GM18520 (cell line): ENCODE results near the gene MYL3.
"Not testable (repeated sequence)": the region's sequence is repeated elsewhere in the genome, so short reads cannot be mapped to it uniquely, and the experiment has no call there.

Source experiments
- ATAC-seq: cut with Tn5 transposase; IDR thresholded peaks from one replicate; pipeline ENCODE4 v1.9.1; 2021; ENCODE audit not compliant: unreplicated experiment

Gene MYL3

DNA sequence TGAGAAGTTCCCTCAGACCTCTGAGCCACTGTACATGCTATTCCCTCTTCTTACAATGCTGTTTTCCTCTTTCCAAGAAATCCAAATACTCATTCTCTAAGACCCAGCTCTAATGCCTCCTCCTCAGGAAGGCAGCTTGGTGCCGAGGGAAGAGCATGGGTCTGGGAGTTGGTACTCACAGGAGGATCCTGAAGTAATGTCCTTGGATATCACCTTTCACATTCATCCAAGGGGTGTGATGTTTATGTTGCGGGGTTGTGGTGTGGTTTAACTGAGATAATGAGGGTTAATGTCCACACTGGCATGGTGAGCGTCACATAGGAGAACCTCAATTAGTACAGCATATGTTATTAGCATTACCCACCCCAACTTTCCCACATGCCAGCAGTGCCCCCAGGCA lies 31.9 kb downstream of the MYL3 start:
- ATAC-seq = no peak

- ATAC-seq = no peak
Observed at GRCh38 chr3:46830801-46831200, 32.4 kb downstream of the MYL3 start.

GRCh38 chr3:46829699-46830208 lies 33.5 kb downstream of the MYL3 start:
- ATAC-seq = peak; percentile 74

- no peak for ATAC-seq
Observed at GRCh38 chr3:46825450-46825849, 37.8 kb downstream of the MYL3 start.

DNA sequence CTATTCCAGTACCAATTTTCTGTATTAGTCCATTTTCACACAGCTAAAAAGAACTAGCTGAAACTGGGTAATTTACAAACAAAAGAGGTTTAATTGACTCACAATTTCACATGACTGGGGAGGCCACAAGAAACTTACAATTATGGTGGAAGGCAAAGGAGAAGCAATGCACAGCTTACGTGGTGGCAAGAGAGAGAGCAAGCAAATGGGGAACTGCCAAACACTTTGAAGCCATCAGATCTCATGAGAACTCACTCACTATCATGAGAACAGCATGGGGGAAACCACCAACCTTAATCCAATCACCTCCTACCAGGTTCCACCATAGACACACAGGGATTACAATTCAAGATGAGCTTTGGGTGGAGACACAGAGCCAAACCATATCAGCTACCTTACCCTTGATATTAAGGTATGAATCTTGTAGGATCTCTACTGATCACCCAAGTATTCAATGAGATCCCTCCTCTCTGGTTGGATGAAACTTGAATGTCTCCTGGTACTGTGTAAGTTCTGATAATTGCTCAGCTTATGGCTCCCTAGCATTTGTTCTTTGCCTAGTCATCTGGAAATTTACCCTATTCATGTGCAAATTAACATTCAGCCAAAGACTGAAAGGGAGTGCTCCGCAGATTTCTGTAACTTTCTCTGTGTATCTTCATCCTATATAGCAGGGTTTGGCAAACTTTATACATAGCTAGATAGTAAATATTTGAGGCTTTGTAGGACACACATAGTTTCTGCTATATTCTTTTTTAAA lies 38.9 kb downstream of the MYL3 start:
- no peak for ATAC-seq

- ATAC-seq = not testable (repeated sequence)
Observed at GRCh38 chr3:46823314-46823713, 39.9 kb downstream of the MYL3 start.

DNA sequence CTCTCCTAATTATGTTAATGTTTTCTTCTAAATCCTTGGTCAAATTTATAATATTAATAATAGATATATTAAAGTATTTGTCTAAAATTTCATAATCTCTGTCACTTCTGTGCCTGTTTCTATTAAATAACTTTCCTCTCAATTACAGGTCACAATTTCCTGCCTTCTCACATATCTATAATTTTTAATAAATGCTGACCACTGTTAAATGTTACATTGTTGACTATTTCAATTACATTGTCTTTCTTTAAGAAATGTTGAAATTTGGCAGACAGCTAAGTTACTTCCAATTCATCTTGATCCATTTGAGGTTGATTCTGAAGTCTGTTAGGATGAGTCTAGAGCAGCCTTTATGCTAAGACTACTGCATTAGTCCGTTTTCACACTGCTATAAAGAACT lies 41.7 kb downstream of the MYL3 start:
- ATAC-seq = no peak

GRCh38 chr3:46820852-46821251 lies 42.4 kb downstream of the MYL3 start:
- ATAC-seq = no peak

DNA sequence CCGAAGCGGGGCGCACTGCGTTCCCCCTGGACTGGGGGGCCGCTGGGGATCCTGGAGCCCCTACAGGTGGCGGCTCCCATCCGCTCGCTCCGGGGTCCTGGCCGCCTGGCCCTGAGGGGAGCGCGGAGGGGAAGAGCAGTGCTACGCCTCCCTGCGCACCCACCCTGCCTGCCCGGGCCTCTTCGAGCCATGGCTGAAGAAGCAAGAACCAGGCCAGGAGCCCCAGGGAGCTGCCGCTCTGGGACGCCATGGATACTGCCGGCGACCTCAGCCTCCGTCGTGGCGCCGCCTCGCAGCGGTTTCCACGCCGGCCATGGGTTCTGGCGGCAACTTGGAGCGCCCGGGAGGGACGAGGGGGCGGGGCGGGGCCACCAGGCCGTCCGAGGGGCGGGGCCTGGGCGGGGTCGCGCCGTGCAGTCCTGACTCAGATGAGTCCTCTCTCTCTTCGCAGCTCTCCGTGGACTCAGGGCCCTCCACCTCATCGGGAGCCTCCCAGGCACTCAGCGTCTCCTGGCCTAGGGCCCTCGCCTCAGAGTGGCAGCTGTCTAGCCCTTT lies 50.9 kb downstream of the MYL3 start:
- ATAC-seq = no peak

DNA sequence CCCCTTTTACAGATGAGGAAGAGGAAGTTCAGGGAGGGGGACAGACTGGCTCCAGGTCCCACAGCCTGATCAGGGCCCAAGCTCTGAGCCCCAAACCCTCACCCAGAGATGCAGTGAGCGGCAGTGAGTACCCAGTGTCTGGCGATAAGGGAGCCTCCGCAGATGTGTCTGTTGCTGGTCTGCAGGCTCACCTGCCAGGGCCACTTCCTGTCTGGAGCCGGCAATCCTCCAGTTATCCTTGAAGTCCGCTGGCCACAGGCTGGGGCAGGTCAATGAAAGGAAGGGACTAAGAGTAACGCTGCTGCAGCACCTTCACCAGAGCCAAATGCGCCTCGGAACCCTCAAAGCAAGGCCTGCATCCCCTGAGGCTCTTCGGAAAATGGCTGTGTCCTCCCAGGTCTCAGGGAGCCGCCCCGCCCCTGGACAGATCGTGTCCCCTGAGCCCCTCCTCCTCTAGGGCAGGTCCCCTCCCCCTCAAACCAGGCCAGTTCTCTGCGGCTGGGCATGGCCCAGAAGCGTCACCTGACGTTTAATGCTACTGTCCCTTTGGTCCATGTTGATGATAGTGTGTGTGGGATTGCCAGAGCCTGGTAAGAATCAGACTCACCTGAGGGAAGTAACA lies 51.5 kb downstream of the MYL3 start:
- ATAC-seq = no peak

DNA sequence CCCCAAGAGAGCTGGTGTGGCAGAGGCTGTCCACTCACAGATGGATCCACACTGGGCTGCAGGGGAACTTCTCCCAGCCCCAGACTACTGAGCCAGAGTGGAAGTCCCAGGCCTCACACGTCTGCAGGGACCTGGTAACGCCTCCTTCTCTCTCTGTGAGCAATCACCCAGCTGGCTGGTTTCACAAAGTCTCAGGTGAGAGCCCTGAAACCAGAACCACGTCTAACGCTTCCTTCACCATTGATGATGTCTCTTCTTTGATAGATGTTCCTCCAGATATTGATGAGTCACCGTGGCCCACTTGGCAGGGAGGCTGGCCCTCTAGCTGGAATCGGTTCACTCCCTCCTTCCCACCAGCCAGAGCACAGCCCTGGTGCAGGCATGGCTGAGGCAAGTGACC lies 54.5 kb downstream of the MYL3 start:
- ATAC-seq = not testable (repeated sequence)
